Tibial nerve (tissue), 4 donors: Measurements from ENCODE around the gene SPDYE8.
"Not testable (repeated sequence)": the region's sequence is repeated elsewhere in the genome, so short reads cannot be mapped to it uniquely, and the experiment has no call there.

Experiments used
- EP300 ChIP-seq, 2 donors: sonication (generic); formaldehyde crosslinking; IDR thresholded peaks; one replicate each; pipeline ENCODE4 v1.6.1; 2017; ENCODE audit warnings: antibody characterized with exemption in 2 of 2, mild to moderate bottlenecking in 1 of 2
- POLR2A ChIP-seq, 2 donors: fragments of 450-650 bp; IDR thresholded peaks; one replicate each; pipeline ENCODE4 v1.6.1; 2017; ENCODE audit warnings: antibody characterized with exemption in 2 of 2, mild to moderate bottlenecking in 2 of 2, moderate library complexity in 2 of 2
- TF ChIP-seq, protein P1 (sequence below), 5 experiments: fragments of 200-600 bp in 3 of 5; fragments of 450-650 bp in 2 of 5; sonication (generic) in 3 of 5; IDR thresholded peaks; one replicate each; pipeline ENCODE4 v1.5.1; 2016 to 2019; ENCODE audit warnings: antibody characterized with exemption in 5 of 5, mild to moderate bottlenecking in 3 of 5, moderate library complexity in 2 of 5

DNA sequence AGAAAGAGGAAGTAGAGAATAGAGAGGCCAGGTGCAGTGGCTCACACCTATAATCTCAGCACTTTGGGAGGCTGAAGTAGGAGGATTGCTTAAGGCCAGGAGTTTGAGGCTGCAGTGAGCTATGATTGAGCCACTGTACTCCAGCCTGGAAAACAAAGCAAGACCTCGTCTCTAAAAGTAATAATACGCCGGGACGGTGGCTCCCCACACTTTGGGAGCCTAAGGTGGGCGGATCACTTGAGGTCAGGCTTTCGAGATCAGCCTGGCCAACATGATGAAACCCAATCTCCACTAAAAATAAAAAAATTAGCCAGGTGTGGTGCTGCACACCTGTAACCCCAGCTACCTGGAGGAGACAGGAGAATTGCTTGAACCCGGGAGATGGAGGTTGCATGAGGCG lies 34.1 kb downstream of the SPDYE8 start:
- TF ChIP-seq, protein P1, sequence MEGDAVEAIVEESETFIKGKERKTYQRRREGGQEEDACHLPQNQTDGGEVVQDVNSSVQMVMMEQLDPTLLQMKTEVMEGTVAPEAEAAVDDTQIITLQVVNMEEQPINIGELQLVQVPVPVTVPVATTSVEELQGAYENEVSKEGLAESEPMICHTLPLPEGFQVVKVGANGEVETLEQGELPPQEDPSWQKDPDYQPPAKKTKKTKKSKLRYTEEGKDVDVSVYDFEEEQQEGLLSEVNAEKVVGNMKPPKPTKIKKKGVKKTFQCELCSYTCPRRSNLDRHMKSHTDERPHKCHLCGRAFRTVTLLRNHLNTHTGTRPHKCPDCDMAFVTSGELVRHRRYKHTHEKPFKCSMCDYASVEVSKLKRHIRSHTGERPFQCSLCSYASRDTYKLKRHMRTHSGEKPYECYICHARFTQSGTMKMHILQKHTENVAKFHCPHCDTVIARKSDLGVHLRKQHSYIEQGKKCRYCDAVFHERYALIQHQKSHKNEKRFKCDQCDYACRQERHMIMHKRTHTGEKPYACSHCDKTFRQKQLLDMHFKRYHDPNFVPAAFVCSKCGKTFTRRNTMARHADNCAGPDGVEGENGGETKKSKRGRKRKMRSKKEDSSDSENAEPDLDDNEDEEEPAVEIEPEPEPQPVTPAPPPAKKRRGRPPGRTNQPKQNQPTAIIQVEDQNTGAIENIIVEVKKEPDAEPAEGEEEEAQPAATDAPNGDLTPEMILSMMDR (IDR thresholded peaks at IDR 0.05): not testable (repeated sequence)
- TF ChIP-seq POLR2A, EP300 (IDR thresholded peaks at IDR 0.05): not testable (repeated sequence)
